SK-N-DZ (cell line): ENCODE data around the gene CACNB2.
"Not testable (repeated sequence)": the region's sequence is repeated elsewhere in the genome, so short reads cannot be mapped to it uniquely, and the experiment has no call there.

ENCODE experiments used
- DNase-seq: peaks from one replicate; pipeline ENCODE4 v3.0.0-alpha.2; 2015; ENCODE audit warnings: low spot score

The CACNB2 gene

DNA sequence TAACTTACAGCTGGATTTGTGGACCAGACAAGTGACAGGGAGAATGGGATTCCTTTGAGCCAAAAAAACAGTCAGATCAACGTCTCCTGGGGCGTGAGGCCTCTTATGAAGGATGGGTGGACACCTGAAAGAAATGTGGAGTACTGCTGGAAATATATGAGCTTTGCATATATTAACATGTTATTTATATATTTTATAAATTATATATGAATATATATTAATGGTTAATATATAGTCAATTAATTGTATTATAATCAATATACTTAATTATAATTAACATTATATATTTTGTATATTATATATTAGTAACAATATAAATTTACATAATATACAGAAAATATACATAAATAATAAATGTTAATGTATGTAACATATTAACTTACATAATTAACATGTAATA, 57.5 kb downstream of the CACNB2 start:
- DNase-seq: no peak

DNA sequence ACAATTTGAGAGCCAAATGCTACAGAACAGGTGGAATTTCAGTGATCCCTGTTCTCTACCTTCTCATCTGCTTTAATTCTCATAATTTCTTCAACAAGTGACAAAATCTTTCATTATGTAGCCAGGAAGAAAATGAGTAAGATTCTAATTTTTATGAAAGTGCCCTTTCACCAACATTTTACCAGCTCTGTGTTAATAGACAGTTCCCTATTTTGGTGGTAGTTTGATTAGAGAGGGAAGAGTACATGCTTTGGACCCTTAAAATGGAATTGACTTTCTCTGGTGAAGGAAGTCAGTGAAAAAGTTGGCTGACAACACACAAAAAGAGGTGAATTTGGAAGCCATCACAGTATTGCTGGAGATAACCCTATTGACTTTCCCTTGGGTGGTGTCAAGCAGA, 61.7 kb downstream of the CACNB2 start:
- no peak for DNase-seq

DNA sequence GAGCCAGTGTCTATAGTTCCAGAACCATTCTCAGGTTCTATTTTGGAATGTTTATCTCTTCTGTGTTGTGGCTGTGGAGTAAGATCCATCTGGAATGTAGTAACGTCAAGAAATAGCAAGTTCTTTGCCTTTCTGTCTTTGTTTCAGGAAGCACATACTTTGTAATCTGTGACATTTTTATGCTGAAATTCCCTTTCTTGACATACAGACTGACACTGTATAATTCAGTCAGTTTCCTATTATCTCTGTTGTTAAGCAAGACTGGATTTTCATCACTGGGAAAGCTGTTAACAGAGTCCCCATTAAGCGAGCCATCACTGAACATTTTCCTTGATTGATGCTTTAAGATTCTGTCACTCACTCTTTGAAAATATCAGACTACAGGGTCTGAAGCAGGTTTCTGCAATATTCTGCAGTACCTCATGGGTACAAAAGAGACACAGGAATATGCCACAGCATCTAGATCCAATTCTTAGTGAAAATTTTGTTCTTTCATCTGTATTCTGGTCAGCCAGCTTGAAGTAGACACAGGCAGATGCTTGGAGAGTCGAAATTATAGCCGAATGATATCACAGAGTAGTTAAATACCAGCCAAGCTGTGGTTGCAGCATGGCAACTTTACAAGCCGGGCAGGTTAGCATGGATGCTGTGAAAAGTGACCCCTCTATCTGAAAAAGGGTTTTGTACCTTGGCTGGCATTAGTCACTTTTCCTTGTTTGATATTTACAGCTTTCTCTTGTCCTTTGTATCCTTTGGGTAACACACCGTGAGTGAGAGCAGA, 62.6 kb downstream of the CACNB2 start:
- DNase-seq: no peak

- DNase-seq: no peak
These were observed 63.2 kb downstream of the CACNB2 start for GRCh38 chr10:18203471-18203870.

DNA sequence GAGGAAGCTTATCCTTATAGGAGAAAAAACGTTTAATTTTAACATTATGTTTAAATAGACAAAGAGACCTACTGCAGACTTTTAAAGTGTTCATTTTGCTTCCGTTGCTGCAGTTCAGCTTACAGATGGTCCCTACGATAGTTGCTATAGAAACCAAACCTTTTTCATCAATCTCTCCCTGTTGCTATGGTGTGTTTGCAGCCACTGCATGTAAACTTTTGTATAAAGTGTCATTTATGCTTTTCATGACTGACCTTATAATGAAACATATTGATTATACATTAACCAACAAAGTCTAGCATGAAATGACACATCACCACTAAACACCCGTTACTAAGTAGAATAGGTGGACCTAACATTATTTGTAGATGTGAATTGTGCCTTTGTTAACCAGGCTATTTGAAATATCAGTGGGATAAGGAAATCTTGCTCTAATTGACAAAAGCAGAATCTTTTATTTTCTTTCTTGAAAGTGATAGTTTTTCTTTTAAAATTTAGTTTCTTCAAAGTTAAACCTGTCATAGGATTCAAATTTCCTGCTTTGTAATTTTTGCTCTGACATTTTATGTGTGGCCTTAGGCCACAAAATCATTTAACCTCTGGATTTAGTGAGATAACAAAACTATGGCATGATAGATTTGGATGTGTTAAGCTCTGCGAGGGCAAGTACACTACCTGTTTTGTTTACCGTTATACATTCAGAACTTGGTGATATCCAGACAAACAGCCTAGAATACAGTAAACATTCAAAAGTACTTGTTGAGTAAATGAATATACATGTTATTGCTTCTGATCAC, 64.0 kb downstream of the CACNB2 start:
- peak; percentile 44 for DNase-seq

- no peak for DNase-seq
These were observed 65.0 kb downstream of the CACNB2 start for GRCh38 chr10:18205098-18205834.

GRCh38 chr10:18208186-18208585, 68.0 kb downstream of the CACNB2 start:
- not testable (repeated sequence) for DNase-seq

DNA sequence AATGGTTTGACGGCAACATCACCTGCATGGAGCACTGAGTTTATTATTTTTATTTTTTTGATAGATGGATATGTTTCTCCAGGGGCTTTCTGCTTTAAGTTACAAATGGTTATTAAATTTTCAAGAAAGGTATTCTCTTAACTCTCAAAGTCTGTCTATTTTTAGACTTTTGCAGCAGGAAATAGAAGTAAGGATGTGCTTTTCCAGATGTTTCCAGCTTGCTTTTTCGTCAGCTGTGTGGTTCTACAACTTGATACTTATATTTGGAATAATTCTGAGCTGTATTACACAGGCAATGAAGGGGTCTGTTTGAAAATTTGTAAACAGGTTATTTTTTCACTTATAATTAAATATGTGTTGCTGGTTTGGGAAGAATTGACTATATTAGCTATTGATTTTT, 69.0 kb downstream of the CACNB2 start:
- no peak for DNase-seq

DNA sequence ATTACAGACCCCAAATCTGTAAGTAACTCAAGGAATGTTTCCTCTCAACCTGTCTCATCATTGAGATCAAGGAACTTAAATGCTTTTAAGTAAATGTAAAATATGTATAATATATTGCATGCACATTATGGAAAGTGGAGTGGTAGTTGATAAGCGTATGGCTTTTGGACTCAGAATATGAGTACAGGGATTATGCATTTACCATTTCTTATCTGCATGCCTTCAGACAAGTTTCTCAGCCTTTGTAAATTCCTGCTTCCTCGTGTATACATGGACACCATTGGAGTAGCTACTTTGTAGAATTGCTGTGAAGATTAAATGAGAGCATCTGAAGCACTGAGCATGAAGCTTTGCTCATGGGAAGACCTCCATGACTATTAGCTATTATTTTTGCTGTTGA, 70.5 kb downstream of the CACNB2 start:
- DNase-seq: no peak

- no peak for DNase-seq
These were observed 71.6 kb downstream of the CACNB2 start for GRCh38 chr10:18211862-18212261.

DNA sequence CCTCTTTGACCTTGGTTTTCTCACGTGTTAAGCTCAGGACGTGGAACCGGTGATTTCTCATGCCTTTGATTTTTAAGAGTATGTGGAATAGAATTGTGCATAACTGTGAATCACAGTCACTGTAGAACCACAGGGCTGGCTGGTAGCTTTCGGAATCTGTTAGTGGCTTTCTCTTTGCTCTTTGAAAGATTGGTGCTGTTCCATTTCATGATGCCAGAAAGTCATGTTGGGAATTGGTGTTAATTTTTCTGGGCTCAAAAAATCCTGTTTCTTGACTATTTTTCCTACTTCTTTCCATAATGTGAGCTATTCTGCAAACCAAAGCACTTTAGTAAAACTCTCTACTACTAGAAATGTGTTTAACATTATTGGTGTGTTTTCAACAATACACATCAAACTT, 73.0 kb downstream of the CACNB2 start:
- no peak for DNase-seq

GRCh38 chr10:18214691-18215563, 74.7 kb downstream of the CACNB2 start:
- DNase-seq: peak; percentile 12

GRCh38 chr10:18216482-18216881, 76.3 kb downstream of the CACNB2 start:
- DNase-seq: no peak

- DNase-seq: no peak
These were observed 77.4 kb downstream of the CACNB2 start for GRCh38 chr10:18217577-18217976.

GRCh38 chr10:18219146-18219545, 78.9 kb downstream of the CACNB2 start:
- DNase-seq: no peak

DNA sequence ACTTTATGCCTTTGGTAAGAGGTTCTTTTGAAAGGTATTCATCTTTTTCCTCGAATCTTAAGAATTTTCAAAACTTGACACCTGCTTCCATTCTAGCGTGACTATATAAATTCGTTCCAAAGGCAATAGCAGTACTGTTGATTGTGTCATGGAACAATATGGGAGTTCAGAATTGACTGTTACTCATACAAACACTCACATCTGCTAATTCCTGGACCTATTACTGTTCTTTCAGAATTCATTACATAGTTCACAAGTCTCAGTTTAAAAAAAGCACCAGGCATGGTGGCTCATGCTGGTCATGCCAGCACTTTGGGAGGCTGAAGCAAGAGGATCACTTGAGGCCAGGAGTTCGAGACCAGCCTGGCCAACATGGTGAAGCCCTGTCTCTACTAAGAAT, 80.9 kb downstream of the CACNB2 start:
- DNase-seq: no peak

GRCh38 chr10:18221882-18222281, 81.7 kb downstream of the CACNB2 start:
- DNase-seq: no peak

DNA sequence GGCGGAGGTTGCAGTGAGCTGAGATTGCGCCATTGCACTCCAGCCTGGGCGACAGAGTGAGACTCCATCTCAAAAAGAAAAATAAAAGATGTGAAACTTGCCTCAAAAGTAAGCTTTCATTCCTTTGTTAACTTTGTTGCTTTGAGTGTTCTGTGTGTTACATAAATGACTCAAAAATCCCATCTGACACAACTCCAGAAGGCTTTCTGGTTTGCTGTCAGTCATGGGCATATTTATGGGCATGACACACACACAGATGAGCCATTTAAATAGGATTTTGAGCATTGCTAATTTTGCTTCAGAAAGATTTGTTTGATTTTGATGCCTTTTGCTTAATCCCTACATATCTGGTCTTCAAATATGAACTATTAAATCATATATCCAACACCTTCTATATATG, 82.6 kb downstream of the CACNB2 start:
- no peak for DNase-seq

DNA sequence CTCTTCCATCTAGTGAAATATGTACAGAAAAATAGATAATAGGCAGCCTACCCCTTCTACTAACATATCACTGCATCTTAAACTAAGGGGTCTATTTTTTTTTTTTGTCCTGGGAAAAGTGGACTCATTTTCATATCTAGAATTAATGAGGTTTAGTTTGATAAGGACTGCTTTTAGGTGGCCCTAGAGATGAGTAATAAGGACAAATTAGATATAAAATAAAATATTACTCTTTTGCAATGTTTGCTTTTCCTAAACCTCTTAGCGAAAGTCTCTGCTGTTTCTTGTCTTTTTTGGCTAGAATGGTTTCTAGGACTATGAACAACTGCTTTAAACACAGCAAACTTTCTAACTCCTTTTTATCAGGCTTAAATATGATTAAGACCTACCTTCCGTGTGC, 83.7 kb downstream of the CACNB2 start:
- no peak for DNase-seq

GRCh38 chr10:18224626-18225445, 84.6 kb downstream of the CACNB2 start:
- DNase-seq: no peak
